ENCODE data around the gene GPX4.

- TF ChIP-seq EP300 (IDR thresholded peaks at IDR 0.05) (no peak), CTCF (IDR thresholded peaks at IDR 0.05) (no peak)
These were observed 19.2 kb downstream of the GPX4 start for GRCh38 chr19:1122972-1123363.
